Mesenchymal stem cell (in vitro differentiated cells and primary cell): ENCODE data around the gene MARK4.

Source experiments
- DNase-seq: peaks from one replicate; pipeline ENCODE4 v3.0.0-alpha.2; 2013
- H2AFZ ChIP-seq: one replicate; pipeline ENCODE4 v1.6.1; 2013; ENCODE audit warnings: low read depth, mild to moderate bottlenecking, control low read depth, inconsistent platforms, low read length, moderate library complexity
- H2AK5ac ChIP-seq: 2 replicates; pipeline ENCODE4 v1.6.1; 2013; ENCODE audit warnings: low read length, moderate library complexity, mild to moderate bottlenecking, inconsistent platforms; ENCODE audit not compliant: severe bottlenecking
- H2BK120ac ChIP-seq: one replicate; pipeline ENCODE4 v1.6.1; 2013; ENCODE audit warnings: low read depth, mild to moderate bottlenecking, inconsistent platforms, low read length, moderate library complexity
- H2BK12ac ChIP-seq, 2 experiments: one replicate each; pipeline ENCODE4 v1.6.1; 2013; ENCODE audit warnings: inconsistent platforms in 2 of 2, low read length in 2 of 2, mild to moderate bottlenecking in 2 of 2, moderate library complexity in 2 of 2, control low read depth in 1 of 2
- H2BK15ac ChIP-seq: one replicate; pipeline ENCODE4 v1.6.1; 2013; ENCODE audit warnings: mild to moderate bottlenecking, low read depth, inconsistent platforms; ENCODE audit not compliant: poor library complexity, severe bottlenecking
- H2BK5ac ChIP-seq: 2 replicates; pipeline ENCODE4 v1.6.1; 2013; ENCODE audit warnings: low read depth, mild to moderate bottlenecking, low read length, control low read depth, inconsistent platforms; ENCODE audit not compliant: poor library complexity, severe bottlenecking
- H3K14ac ChIP-seq, 2 experiments: one replicate each; pipeline ENCODE4 v1.6.1; 2013; ENCODE audit warnings: inconsistent platforms in 2 of 2, low read length in 2 of 2, control low read depth in 1 of 2, mild to moderate bottlenecking in 1 of 2, moderate library complexity in 1 of 2
- H3K18ac ChIP-seq, 2 experiments: one replicate each; pipeline ENCODE4 v1.6.1; 2013; ENCODE audit warnings: inconsistent platforms in 2 of 2, low read length in 2 of 2, control low read depth in 1 of 2, low read depth in 1 of 2, mild to moderate bottlenecking in 1 of 2
- H3K23ac ChIP-seq, 2 experiments: one replicate each; pipeline ENCODE4 v1.6.1; 2013; ENCODE audit warnings: inconsistent platforms in 2 of 2, low read length in 2 of 2, mild to moderate bottlenecking in 2 of 2, moderate library complexity in 2 of 2, control low read depth in 1 of 2
- H3K27ac ChIP-seq: 2 replicates; pipeline ENCODE4 v1.5.1; 2013; ENCODE audit warnings: mild to moderate bottlenecking, moderate library complexity, low read length, control low read depth, inconsistent platforms; ENCODE audit not compliant: poor library complexity, severe bottlenecking
- H3K27me3 ChIP-seq, 2 experiments: 2 replicates each; pipeline versions ENCODE4 v1.6.1 to v1.7.0; 2013; ENCODE audit warnings: low read length in 2 of 2, mild to moderate bottlenecking in 2 of 2, moderate library complexity in 2 of 2, control low read depth in 1 of 2, inconsistent platforms in 1 of 2; ENCODE audit not compliant: control insufficient read depth in 1 of 2, insufficient read depth in 1 of 2
- H3K36me3 ChIP-seq, 2 experiments: 2 replicates each; pipeline versions ENCODE4 v1.6.1 to v1.7.0; 2013; ENCODE audit warnings: low read length in 2 of 2, control low read depth in 1 of 2, inconsistent platforms in 1 of 2, low read depth in 1 of 2, mild to moderate bottlenecking in 1 of 2; ENCODE audit not compliant: insufficient read depth in 2 of 2, control insufficient read depth in 1 of 2
- H3K4ac ChIP-seq, 2 experiments: one replicate each; pipeline ENCODE4 v1.6.1; 2013; ENCODE audit warnings: inconsistent platforms in 2 of 2, low read length in 2 of 2, mild to moderate bottlenecking in 2 of 2, moderate library complexity in 2 of 2, control low read depth in 1 of 2, low read depth in 1 of 2
- H3K4me1 ChIP-seq: 2 replicates; pipeline ENCODE4 v1.6.1; 2013; ENCODE audit warnings: low read depth, low read length, control low read depth; ENCODE audit not compliant: control insufficient read depth, insufficient read depth
- H3K4me2 ChIP-seq: 2 replicates; pipeline ENCODE4 v1.6.1; 2013; ENCODE audit warnings: low read length, mild to moderate bottlenecking, inconsistent platforms; ENCODE audit not compliant: poor library complexity, severe bottlenecking
- H3K4me3 ChIP-seq, 2 experiments: 2 replicates each; pipeline versions ENCODE4 v1.5.1 to v1.7.0; 2013; ENCODE audit warnings: low read length in 2 of 2, mild to moderate bottlenecking in 2 of 2, control low read depth in 1 of 2, low read depth in 1 of 2; ENCODE audit not compliant: insufficient read depth in 1 of 2
- H3K79me1 ChIP-seq: replicated peaks from 2 replicates; pipeline ENCODE4 v1.6.1; 2013; ENCODE audit warnings: mild to moderate bottlenecking, control low read depth, low read length, inconsistent platforms; ENCODE audit not compliant: poor library complexity, severe bottlenecking
- H3K9ac ChIP-seq: 2 replicates; pipeline ENCODE4 v1.7.0; 2013; ENCODE audit warnings: mild to moderate bottlenecking, low read length, moderate library complexity
- H3K9me3 ChIP-seq: 2 replicates; pipeline ENCODE4 v1.7.0; 2013; ENCODE audit warnings: mild to moderate bottlenecking, low read length; ENCODE audit not compliant: control insufficient read depth
- H4K8ac ChIP-seq: one replicate; pipeline ENCODE4 v1.6.1; 2013; ENCODE audit warnings: inconsistent platforms, mild to moderate bottlenecking, low read length, moderate library complexity
- H4K91ac ChIP-seq: one replicate; pipeline ENCODE4 v1.6.1; 2013; ENCODE audit warnings: mild to moderate bottlenecking, low read length, inconsistent platforms
- WGBS: methylation state at CpG from one replicate; pipeline ENCODE4 v1.1.7; 2013; ENCODE audit warnings: mixed read lengths; 5-methylcytosine and 5-hydroxymethylcytosine counted together

Gene MARK4

GRCh38 chr19:45352062-45352461 is 101.0 kb downstream of the MARK4 start:
- H2AFZ ChIP-seq: no peak overlapping the region
- no peak overlapping the region for H4K8ac ChIP-seq
- 95% methylated on average over 15 of the region's 15 CpGs for WGBS
- no peaks in the 10 kb centered on the region for H3K27me3 ChIP-seq
- peaks cover 6% of the 10 kb centered on the region for H3K4me1 ChIP-seq
- H3K23ac ChIP-seq: no peak overlapping the region
- H3K18ac ChIP-seq: no peak overlapping the region
- H3K9me3 ChIP-seq: no peaks in the 10 kb centered on the region
- H2BK12ac ChIP-seq: no peak overlapping the region
- no peak overlapping the region for H2AK5ac ChIP-seq
- H2BK120ac ChIP-seq: no peak overlapping the region
- H3K79me1 ChIP-seq: peaks cover 10% of the 10 kb centered on the region
- no peak overlapping the region for H4K91ac ChIP-seq
- H3K36me3 ChIP-seq: peaks cover 62 to 78% of the 10 kb centered on the region in 2 experiments
- H3K14ac ChIP-seq: no peak overlapping the region
- no peak overlapping the region for H3K27ac ChIP-seq
- no peak overlapping the region for H3K4me2 ChIP-seq
- no peak overlapping the region for H2BK15ac ChIP-seq
- H2BK5ac ChIP-seq: no peak overlapping the region
- DNase-seq: no peak
- H3K4ac ChIP-seq: no peak overlapping the region
- no peak overlapping the region for H3K9ac ChIP-seq
- no peak overlapping the region for H3K4me3 ChIP-seq

- Histone ChIP-seq H3K36me3 (peaks cover 67 to 83% of the 10 kb centered on the region in 2 experiments), H4K8ac (no peak overlapping the region)
These were observed 101.4 kb downstream of the MARK4 start for GRCh38 chr19:45352471-45352870.

GRCh38 chr19:45352914-45353796 is 102.1 kb downstream of the MARK4 start:
- DNase-seq: no peak
- no peak overlapping the region for H3K4ac ChIP-seq
- no peak overlapping the region for H2BK12ac ChIP-seq
- no peak overlapping the region for H2AFZ ChIP-seq
- no peak overlapping the region for H3K23ac ChIP-seq
- no peak overlapping the region for H3K14ac ChIP-seq
- H3K79me1 ChIP-seq: peaks cover 17% of the 10 kb centered on the region
- WGBS: 98% methylated on average over 19 of the region's 20 CpGs
- no peak overlapping the region for H2BK5ac ChIP-seq
- peaks cover 69 to 89% of the 10 kb centered on the region in 2 experiments for H3K36me3 ChIP-seq
- no peak overlapping the region for H3K4me3 ChIP-seq
- H2BK15ac ChIP-seq: no peak overlapping the region
- no peak overlapping the region for H3K18ac ChIP-seq
- H2AK5ac ChIP-seq: no peak overlapping the region
- H3K4me2 ChIP-seq: no peak overlapping the region
- H3K27ac ChIP-seq: no peak overlapping the region
- H2BK120ac ChIP-seq: no peak overlapping the region
- peaks cover 6% of the 10 kb centered on the region for H3K4me1 ChIP-seq
- no peaks in the 10 kb centered on the region for H3K27me3 ChIP-seq
- no peak overlapping the region for H4K8ac ChIP-seq
- H4K91ac ChIP-seq: no peak overlapping the region
- H3K9me3 ChIP-seq: no peaks in the 10 kb centered on the region
- no peak overlapping the region for H3K9ac ChIP-seq

More at GRCh38 chr19:45352471-45352870, 101.4 kb downstream of the MARK4 start:
- Histone ChIP-seq H2BK120ac (no peak overlapping the region), H2BK15ac (no peak overlapping the region), H2BK5ac (no peak overlapping the region), H2BK12ac (no peak overlapping the region), H3K4me3 (no peak overlapping the region), H3K9me3 (no peaks in the 10 kb centered on the region), H3K23ac (no peak overlapping the region), H3K18ac (no peak overlapping the region), H2AFZ (no peak overlapping the region), H3K4ac (no peak overlapping the region), H3K4me1 (peaks cover 6% of the 10 kb centered on the region), H2AK5ac (no peak overlapping the region), H3K4me2 (no peak overlapping the region), H4K91ac (no peak overlapping the region), H3K27me3 (no peaks in the 10 kb centered on the region), H3K79me1 (peaks cover 14% of the 10 kb centered on the region), H3K27ac (no peak overlapping the region), H3K14ac (no peak overlapping the region), H3K9ac (no peak overlapping the region)
- WGBS: 96% methylated on average over 20 of the region's 20 CpGs
- DNase-seq: no peak

GRCh38 chr19:45354241-45354842 is 103.3 kb downstream of the MARK4 start:
- Histone ChIP-seq H2AK5ac (no peak overlapping the region), H3K36me3 (peaks cover 80 to 96% of the 10 kb centered on the region in 2 experiments), H3K27me3 (no peaks in the 10 kb centered on the region), H3K14ac (no peak overlapping the region), H4K8ac (no peak overlapping the region), H3K4me2 (no peak overlapping the region), H2AFZ (no peak overlapping the region), H3K4ac (no peak overlapping the region), H3K79me1 (peaks cover 22% of the 10 kb centered on the region), H2BK120ac (no peak overlapping the region), H3K9me3 (no peaks in the 10 kb centered on the region), H4K91ac (no peak overlapping the region), H3K4me1 (no peaks in the 10 kb centered on the region), H2BK15ac (no peak overlapping the region), H3K9ac (no peak overlapping the region), H3K23ac (no peak overlapping the region), H3K4me3 (no peak overlapping the region), H2BK5ac (no peak overlapping the region), H2BK12ac (no peak overlapping the region), H3K18ac (no peak overlapping the region), H3K27ac (no peak overlapping the region)
- no peak for DNase-seq
- 98% methylated on average over 11 of the region's 11 CpGs for WGBS
